Parathyroid adenoma (tissue), 2 donors: Measurements from ENCODE around the gene BRMS1.

Source experiments
- H2AFZ ChIP-seq: fragments of 300-600 bp; sonication (generic); one replicate; pipeline ENCODE4 v1.7.0; 2017; ENCODE audit warnings: antibody characterized with exemption, mild to moderate bottlenecking
- H3K27ac ChIP-seq: fragments of 300-600 bp; sonication (generic); one replicate; pipeline ENCODE4 v1.7.0; 2017
- H3K27me3 ChIP-seq: fragments of 300-600 bp; sonication (generic); one replicate; pipeline ENCODE4 v1.7.0; 2017; ENCODE audit warnings: low read length; ENCODE audit not compliant: control insufficient read depth, insufficient read depth
- H3K36me3 ChIP-seq: fragments of 300-600 bp; sonication (generic); one replicate; pipeline ENCODE4 v1.7.0; 2017; ENCODE audit warnings: low read length; ENCODE audit not compliant: control insufficient read depth, insufficient read depth
- H3K4me1 ChIP-seq: fragments of 300-600 bp; sonication (generic); one replicate; pipeline ENCODE4 v1.7.0; 2017; ENCODE audit warnings: control low read depth
- H3K4me2 ChIP-seq: fragments of 300-600 bp; sonication (generic); one replicate; pipeline ENCODE4 v1.7.0; 2017; ENCODE audit warnings: low read length
- H3K4me3 ChIP-seq: fragments of 300-600 bp; sonication (generic); one replicate; pipeline ENCODE4 v1.7.0; 2017; ENCODE audit warnings: low read depth, low read length
- H3K79me2 ChIP-seq: fragments of 300-600 bp; sonication (generic); one replicate; pipeline ENCODE4 v1.7.0; 2017; ENCODE audit warnings: control low read depth
- H3K9ac ChIP-seq: fragments of 300-600 bp; sonication (generic); one replicate; pipeline ENCODE4 v1.7.0; 2017; ENCODE audit warnings: mild to moderate bottlenecking
- H3K9me3 ChIP-seq: fragments of 300-600 bp; sonication (generic); one replicate; pipeline ENCODE4 v1.7.0; 2017; ENCODE audit warnings: low read length; ENCODE audit not compliant: control insufficient read depth
- CTCF ChIP-seq: fragments of 300-600 bp; sonication (generic); IDR thresholded peaks from one replicate; pipeline ENCODE4 v1.7.0; 2017; ENCODE audit warnings: antibody characterized with exemption, mild to moderate bottlenecking
- donor health status: primary hyperparathyroidism.

The BRMS1 gene

GRCh38 chr11:66328302-66329144, 16.4 kb downstream of the BRMS1 start:
- TF ChIP-seq CTCF: peak; percentile 85
- H3K27me3 ChIP-seq: no peaks in the 10 kb centered on the region
- no peaks in the 10 kb centered on the region for H3K4me1 ChIP-seq
- H3K9ac ChIP-seq: no peak overlapping the region
- peak overlapping the region; percentile 66 for H2AFZ ChIP-seq
- H3K36me3 ChIP-seq: no peaks in the 10 kb centered on the region
- H3K27ac ChIP-seq: no peak overlapping the region
- no peaks in the 10 kb centered on the region for H3K79me2 ChIP-seq
- no peak overlapping the region for H3K4me3 ChIP-seq
- peak overlapping the region; percentile 38 for H3K4me2 ChIP-seq
- no peaks in the 10 kb centered on the region for H3K9me3 ChIP-seq

- TF ChIP-seq CTCF: no peak
- H3K4me2 ChIP-seq: no peak overlapping the region
- no peaks in the 10 kb centered on the region for H3K36me3 ChIP-seq
- H3K4me1 ChIP-seq: no peaks in the 10 kb centered on the region
- no peak overlapping the region for H3K4me3 ChIP-seq
- H3K27ac ChIP-seq: no peak overlapping the region
- no peak overlapping the region for H3K9ac ChIP-seq
- H3K27me3 ChIP-seq: no peaks in the 10 kb centered on the region
- H3K79me2 ChIP-seq: no peaks in the 10 kb centered on the region
- no peaks in the 10 kb centered on the region for H3K9me3 ChIP-seq
- no peak overlapping the region for H2AFZ ChIP-seq
Observed at GRCh38 chr11:66328031-66328301, 16.9 kb downstream of the BRMS1 start.

- H3K9ac ChIP-seq: no peak overlapping the region
- H2AFZ ChIP-seq: no peak overlapping the region
- H3K27me3 ChIP-seq: no peaks in the 10 kb centered on the region
- H3K36me3 ChIP-seq: no peaks in the 10 kb centered on the region
- H3K27ac ChIP-seq: peak overlapping the region; percentile 24
- H3K79me2 ChIP-seq: no peaks in the 10 kb centered on the region
- H3K4me1 ChIP-seq: no peaks in the 10 kb centered on the region
- H3K9me3 ChIP-seq: no peaks in the 10 kb centered on the region
- no peak overlapping the region for H3K4me2 ChIP-seq
- no peak for TF ChIP-seq CTCF
- no peak overlapping the region for H3K4me3 ChIP-seq
Observed at GRCh38 chr11:66327171-66328030, 17.5 kb downstream of the BRMS1 start.

- Histone ChIP-seq H3K79me2 (no peaks in the 10 kb centered on the region), H2AFZ (no peak overlapping the region), H3K36me3 (no peaks in the 10 kb centered on the region), H3K4me1 (no peaks in the 10 kb centered on the region), H3K4me3 (no peak overlapping the region), H3K9me3 (no peaks in the 10 kb centered on the region), H3K4me2 (no peak overlapping the region), H3K27ac (no peak overlapping the region), H3K9ac (no peak overlapping the region), H3K27me3 (no peaks in the 10 kb centered on the region)
- TF ChIP-seq CTCF: no peak
Observed at GRCh38 chr11:66326261-66327111, 18.4 kb downstream of the BRMS1 start.
